ENCODE data around the gene SLC35A3. TPM values are rescaled to one million over a fixed set of nuclear protein-coding genes. Genes with fewer than 3 reads are reported as not detected.

Gene SLC35A3
- total RNA-seq, 1 donor from 2014 or later, result 24.2 TPM

GRCh38 chr1:99992044-99992722 lies 22.4 kb downstream of the SLC35A3 start:
- H3K4me1 Mint-ChIP-seq, result no peaks in the 10 kb centered on the region
- peaks cover 47% of the 10 kb centered on the region for H3K36me3 Mint-ChIP-seq
- peaks cover 22% of the 10 kb centered on the region for H3K9me3 Mint-ChIP-seq
- no peaks in the 10 kb centered on the region for H3K27me3 Mint-ChIP-seq (ENCODE audit: low read depth)
- no peak for TF ChIP-seq CTCF (IDR thresholded peaks at IDR 0.05; ENCODE audit: unreplicated experiment)
- DNase-seq (ENCODE audit: low spot score in 2 of 2, unreplicated experiment in 2 of 2), result no peak
- no peak overlapping the region for H3K27ac Mint-ChIP-seq
- no peak overlapping the region for H3K4me3 Mint-ChIP-seq

- no peaks in the 10 kb centered on the region for H3K4me1 Mint-ChIP-seq
- no peak for DNase-seq (ENCODE audit: low spot score in 2 of 2, unreplicated experiment in 2 of 2)
- H3K27me3 Mint-ChIP-seq (ENCODE audit: low read depth), result no peaks in the 10 kb centered on the region
- H3K4me3 Mint-ChIP-seq, result no peak overlapping the region
- TF ChIP-seq CTCF (IDR thresholded peaks at IDR 0.05; ENCODE audit: unreplicated experiment), result no peak
- peaks cover 22% of the 10 kb centered on the region for H3K9me3 Mint-ChIP-seq
- H3K27ac Mint-ChIP-seq, result no peak overlapping the region
- H3K36me3 Mint-ChIP-seq, result peaks cover 45% of the 10 kb centered on the region
Observed at GRCh38 chr1:99992760-99993467, 23.1 kb downstream of the SLC35A3 start.

- peaks cover 48% of the 10 kb centered on the region for H3K36me3 Mint-ChIP-seq
- no peak for DNase-seq (ENCODE audit: low spot score in 2 of 2, unreplicated experiment in 2 of 2)
- H3K4me1 Mint-ChIP-seq, result no peaks in the 10 kb centered on the region
- peaks cover 22% of the 10 kb centered on the region for H3K9me3 Mint-ChIP-seq
- H3K4me3 Mint-ChIP-seq, result no peak overlapping the region
- H3K27me3 Mint-ChIP-seq (ENCODE audit: low read depth), result no peaks in the 10 kb centered on the region
- TF ChIP-seq CTCF (IDR thresholded peaks at IDR 0.05; ENCODE audit: unreplicated experiment), result no peak
- no peak overlapping the region for H3K27ac Mint-ChIP-seq
Observed at GRCh38 chr1:99993468-99993845, 23.7 kb downstream of the SLC35A3 start.

GRCh38 chr1:99994496-99994895 lies 24.7 kb downstream of the SLC35A3 start:
- no peaks in the 10 kb centered on the region for H3K4me1 Mint-ChIP-seq
- DNase-seq (ENCODE audit: low spot score in 2 of 2, unreplicated experiment in 2 of 2), result no peak
- TF ChIP-seq CTCF (IDR thresholded peaks at IDR 0.05; ENCODE audit: unreplicated experiment), result no peak
- no peak overlapping the region for H3K27ac Mint-ChIP-seq
- no peak overlapping the region for H3K4me3 Mint-ChIP-seq
- peaks cover 22% of the 10 kb centered on the region for H3K9me3 Mint-ChIP-seq
- H3K27me3 Mint-ChIP-seq (ENCODE audit: low read depth), result no peaks in the 10 kb centered on the region
- H3K36me3 Mint-ChIP-seq, result peaks cover 49% of the 10 kb centered on the region

- no peaks in the 10 kb centered on the region for H3K27me3 Mint-ChIP-seq (ENCODE audit: low read depth)
- H3K9me3 Mint-ChIP-seq, result peaks cover 20% of the 10 kb centered on the region
- DNase-seq (ENCODE audit: low spot score in 2 of 2, unreplicated experiment in 2 of 2), result no peak
- no peak overlapping the region for H3K27ac Mint-ChIP-seq
- H3K4me3 Mint-ChIP-seq, result no peak overlapping the region
- TF ChIP-seq CTCF (IDR thresholded peaks at IDR 0.05; ENCODE audit: unreplicated experiment), result no peak
- peaks cover 49% of the 10 kb centered on the region for H3K36me3 Mint-ChIP-seq
- no peaks in the 10 kb centered on the region for H3K4me1 Mint-ChIP-seq
Observed at GRCh38 chr1:99996951-99997350, 27.2 kb downstream of the SLC35A3 start.
